HG03135 (cell line): ENCODE data around the gene POLG.

Experiments used
- ATAC-seq: cut with Tn5 transposase; IDR thresholded peaks from one replicate; pipeline ENCODE4 v1.9.1; 2021; ENCODE audit warnings: mild to moderate bottlenecking, moderate library complexity; ENCODE audit not compliant: unreplicated experiment

POLG gene

DNA sequence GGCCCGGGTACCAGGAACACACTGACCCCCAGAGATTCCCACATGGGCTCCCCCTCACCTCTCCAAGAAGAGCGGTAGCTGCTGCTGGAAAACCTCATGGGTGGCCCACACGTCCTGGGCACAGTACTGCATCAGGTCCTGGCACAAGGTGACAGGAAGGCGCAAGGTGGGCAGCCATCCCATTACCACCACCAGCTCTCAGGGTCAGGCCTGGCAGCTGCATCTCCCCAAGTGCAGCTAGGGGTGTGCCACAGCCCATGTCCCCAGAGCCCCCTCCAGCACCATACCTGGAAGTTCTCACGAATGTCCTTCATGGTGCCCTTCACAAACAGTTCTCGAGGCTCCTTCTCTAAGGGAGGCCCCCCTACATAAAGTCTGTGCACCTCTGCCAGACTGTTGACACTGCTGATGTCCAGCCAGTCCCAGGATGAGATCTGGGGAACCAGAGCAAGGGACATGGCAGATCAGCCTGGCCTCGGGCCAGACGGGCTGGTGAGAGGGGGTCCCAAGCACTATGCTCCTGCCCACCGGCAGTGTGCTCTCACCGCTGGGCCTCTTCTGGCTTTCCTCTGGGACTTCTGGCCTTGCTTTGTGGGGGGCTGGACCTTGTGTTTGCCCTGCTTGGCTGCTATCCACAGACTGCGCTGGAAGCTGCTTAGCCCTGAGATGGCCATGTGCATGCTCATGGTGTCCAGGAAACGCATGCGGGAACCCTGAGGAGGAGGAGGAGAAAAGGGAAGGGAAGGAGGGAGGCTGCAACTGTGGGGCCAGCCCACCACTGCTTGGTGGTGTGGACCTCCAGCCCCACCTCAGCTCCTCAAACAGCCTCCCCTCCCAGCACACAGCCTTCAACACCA, 6.0 kb downstream of the POLG start:
- no peak for ATAC-seq

DNA sequence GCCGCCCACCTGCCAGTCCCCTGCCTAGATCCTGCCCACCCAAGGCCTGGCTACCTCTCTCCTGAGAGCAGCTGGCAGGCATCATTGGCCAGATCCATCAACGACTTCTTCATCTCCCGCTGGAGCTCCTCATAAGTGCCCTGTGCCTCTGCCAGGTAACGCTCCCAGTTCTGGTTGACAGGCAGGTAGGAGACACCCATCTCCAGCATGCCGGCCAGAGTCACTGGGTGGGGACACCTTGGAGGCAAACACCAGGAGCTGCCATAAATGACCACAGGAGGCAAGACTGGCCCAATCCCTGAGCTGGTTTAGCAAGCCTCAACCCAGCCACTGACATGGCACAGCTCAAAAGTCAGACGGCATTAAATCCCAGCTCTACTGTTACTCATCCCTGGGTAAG, 7.5 kb downstream of the POLG start:
- no peak for ATAC-seq

- no peak for ATAC-seq
Observed at GRCh38 chr15:89326316-89326715, 8.3 kb downstream of the POLG start.

- ATAC-seq: no peak
Observed at GRCh38 chr15:89325039-89325803, 9.4 kb downstream of the POLG start.

DNA sequence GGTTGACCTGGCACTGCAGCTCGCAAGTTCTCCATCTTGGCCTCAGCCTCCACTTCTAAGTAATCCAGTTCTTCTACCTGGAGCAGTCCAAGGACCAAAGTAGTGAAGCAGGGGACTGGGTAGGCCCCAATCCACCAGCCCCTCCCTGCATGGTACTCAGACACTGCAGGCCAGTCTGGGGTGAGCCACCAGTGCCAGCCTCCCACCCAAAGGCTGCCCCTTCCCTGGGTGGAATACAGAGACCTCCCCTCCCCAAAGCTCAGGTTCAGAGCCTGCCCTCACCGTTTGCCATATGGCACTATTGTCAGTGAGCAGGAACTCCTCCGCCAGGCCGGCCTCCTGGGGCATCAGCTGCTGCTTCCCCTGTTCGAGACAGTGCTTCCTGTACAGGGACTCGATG, 10.8 kb downstream of the POLG start:
- ATAC-seq: no peak

DNA sequence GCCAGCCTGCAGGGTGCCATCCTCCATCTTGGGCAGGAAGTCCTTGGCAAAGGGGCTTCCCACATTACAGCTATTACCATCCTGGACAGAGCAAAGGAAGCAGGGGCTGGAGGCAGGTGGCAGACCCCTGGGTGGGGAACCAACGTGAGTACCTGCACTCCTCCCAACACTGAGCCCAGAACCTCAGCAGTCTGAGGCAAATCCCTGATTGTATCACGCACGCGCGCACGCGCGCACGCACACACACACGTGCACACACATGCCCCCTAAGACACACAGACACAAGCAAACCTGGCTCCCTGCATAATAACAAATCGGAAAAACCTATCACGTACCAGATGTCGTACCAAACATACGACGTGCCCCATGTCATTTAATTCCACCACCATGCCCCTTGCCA, 11.8 kb downstream of the POLG start:
- no peak for ATAC-seq

- no peak for ATAC-seq
Observed at GRCh38 chr15:89321521-89322410, 12.9 kb downstream of the POLG start.

GRCh38 chr15:89320200-89320599, 14.4 kb downstream of the POLG start:
- ATAC-seq: no peak

DNA sequence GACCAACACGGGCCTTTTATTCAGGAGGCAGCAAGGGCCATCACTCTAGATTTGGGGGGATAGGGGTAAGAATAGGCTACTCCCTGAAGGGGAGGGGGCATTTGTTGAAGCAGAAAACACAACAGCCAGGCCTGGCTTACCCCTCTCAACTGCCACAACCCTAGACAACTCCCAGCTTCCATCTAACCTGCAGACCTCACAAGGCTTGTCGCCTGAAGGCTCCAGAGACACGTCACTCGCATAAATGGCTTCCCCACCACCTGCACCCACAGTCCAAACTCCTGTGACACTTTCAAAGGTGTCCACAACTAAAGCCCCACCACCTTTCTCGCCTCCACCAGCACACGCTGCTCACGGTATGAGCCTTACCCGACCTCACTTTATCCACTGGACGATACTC, 14.9 kb downstream of the POLG start:
- ATAC-seq: no peak

GRCh38 chr15:89317186-89317720, 17.4 kb downstream of the POLG start:
- ATAC-seq: no peak

GRCh38 chr15:89316504-89316903, 18.1 kb downstream of the POLG start:
- ATAC-seq: no peak

DNA sequence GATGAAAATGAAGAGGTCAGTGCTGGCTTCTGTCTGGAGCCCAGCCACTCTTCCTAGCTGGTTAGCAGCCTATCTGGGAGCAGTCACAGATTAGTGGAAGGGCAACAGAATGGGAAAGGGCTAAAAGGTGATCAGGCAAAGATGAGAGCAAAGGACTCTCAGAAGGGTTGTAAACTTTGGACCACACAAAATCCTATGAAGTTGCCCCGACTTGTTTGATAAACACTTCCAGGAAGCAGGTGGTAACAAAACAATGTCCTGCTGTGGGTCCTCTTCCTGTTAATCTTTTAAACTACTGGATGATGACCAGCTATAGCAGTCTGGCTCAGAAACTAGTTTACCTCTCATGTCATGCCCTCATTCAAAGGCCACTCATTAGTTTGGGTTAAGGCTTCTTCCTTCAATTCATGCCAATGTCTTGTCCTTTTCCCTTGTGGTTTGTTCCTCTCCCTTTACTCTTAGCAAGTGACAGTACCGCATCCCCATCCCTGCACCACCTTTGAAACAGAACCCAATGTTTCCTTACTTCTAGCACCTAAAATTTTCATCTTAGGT, 19.2 kb downstream of the POLG start:
- ATAC-seq: no peak

- no peak for ATAC-seq
Observed at GRCh38 chr15:89309993-89310392, 24.6 kb downstream of the POLG start.

DNA sequence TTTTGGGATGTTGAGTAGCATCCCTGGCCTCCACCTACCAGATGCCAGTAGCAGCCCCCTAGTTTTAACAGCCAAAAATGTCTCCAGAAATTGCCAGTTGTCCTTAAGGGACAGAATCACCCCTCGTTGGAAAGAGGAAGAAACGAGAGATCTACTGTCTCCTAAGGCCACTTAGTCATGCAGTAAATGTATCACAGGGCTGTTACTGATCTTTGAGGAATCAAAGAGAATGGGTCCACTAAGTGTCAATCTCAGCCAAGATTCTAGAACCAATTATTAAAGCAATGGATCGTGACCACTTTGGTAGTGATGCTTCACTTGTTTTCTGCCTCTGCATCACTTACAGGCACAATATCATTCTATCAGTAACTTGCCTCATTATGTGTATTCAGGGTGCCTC, 26.4 kb downstream of the POLG start:
- no peak for ATAC-seq

- no peak for ATAC-seq
Observed at GRCh38 chr15:89307791-89308190, 26.8 kb downstream of the POLG start.

GRCh38 chr15:89307046-89307587, 27.5 kb downstream of the POLG start:
- ATAC-seq: no peak

DNA sequence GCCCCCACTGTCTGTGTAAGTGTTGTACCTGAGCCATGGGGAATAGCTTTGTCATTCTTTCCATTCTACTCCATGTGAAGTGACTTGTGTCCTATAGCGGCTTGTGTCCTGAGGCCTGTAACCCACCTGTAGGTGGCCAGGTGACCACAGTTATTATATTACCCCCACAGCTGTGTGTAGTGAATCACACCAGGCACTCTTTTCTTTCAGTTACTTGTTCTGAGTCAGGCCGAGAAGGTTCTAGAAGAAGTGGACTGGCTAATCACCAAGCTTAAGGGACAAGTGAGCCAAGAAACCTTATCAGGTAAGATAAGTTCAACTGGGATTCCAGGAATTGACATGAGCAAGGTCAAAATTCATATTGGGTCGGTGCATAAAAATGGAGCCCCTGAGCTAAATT, 29.2 kb downstream of the POLG start:
- no peak for ATAC-seq

DNA sequence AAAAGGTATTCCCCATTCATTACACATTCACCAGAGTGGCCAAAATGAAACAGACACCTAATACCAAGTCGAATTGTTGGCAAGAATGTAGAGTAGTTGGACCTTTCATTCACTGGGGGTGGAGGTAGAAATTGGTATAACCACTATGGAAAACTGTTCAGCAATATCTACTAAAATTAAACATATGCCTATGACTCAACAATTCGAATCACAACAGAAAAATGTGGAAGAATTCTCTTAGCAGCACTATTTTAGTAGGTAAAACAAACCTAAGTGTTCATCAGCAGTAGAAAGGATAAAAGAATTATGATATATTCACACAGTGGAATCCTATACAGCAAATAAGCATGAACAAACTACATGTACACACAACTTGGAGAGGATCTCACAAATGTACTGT, 30.6 kb downstream of the POLG start:
- ATAC-seq: no peak

- no peak for ATAC-seq
Observed at GRCh38 chr15:89301304-89302089, 33.1 kb downstream of the POLG start.

- no peak for ATAC-seq
Observed at GRCh38 chr15:89299896-89300295, 34.7 kb downstream of the POLG start.
